GM11168 (cell line): ENCODE results near the gene LGI1.
"Not testable (repeated sequence)": the region's sequence is repeated elsewhere in the genome, so short reads cannot be mapped to it uniquely, and the experiment has no call there.

Experiments
- in situ Hi-C: fragments of 300-500 bp; cut with MboI; formaldehyde crosslinking; loops from one replicate; pipeline ENCODE4 v1.12.0; 2022; ENCODE audit warnings: low sequenced_read_pairs; ENCODE audit not compliant: unreplicated experiment

LGI1 gene

GRCh38 chr10:93799155-93799708, 41.5 kb downstream of the LGI1 start:
- in situ Hi-C loops = no loop called here

GRCh38 chr10:93804200-93804599, 46.5 kb downstream of the LGI1 start:
- in situ Hi-C loops = no loop called here

- in situ Hi-C loops = no loop called here
Observed at GRCh38 chr10:93806903-93807302, 49.2 kb downstream of the LGI1 start.

GRCh38 chr10:93807371-93807770, 49.6 kb downstream of the LGI1 start:
- in situ Hi-C loops = no loop called here

GRCh38 chr10:93812659-93813338, 55.1 kb downstream of the LGI1 start:
- in situ Hi-C loops = loop anchor here (5.0 kb wide), 1 partner anchor 110 kb away; the partner anchor contains the start of gene FRA10AC1

GRCh38 chr10:93813507-93814465, 56.0 kb downstream of the LGI1 start:
- in situ Hi-C loops = loop anchor here (5.0 kb wide), 1 partner anchor 111 kb away; the partner anchor contains the start of gene FRA10AC1

GRCh38 chr10:93815304-93816096, 57.8 kb downstream of the LGI1 start:
- in situ Hi-C loops = no loop called here

- in situ Hi-C loops = no loop called here
Observed at GRCh38 chr10:93816123-93816747, 58.5 kb downstream of the LGI1 start.

- in situ Hi-C loops = no loop called here
Observed at GRCh38 chr10:93818086-93818485, 60.4 kb downstream of the LGI1 start.

GRCh38 chr10:93819520-93819919, 61.8 kb downstream of the LGI1 start:
- in situ Hi-C loops = no loop called here

GRCh38 chr10:93820434-93820833, 62.7 kb downstream of the LGI1 start:
- in situ Hi-C loops = loop anchor here (5.0 kb wide), 1 partner anchor 42 kb away; no protein-coding TSS in a partner anchor

GRCh38 chr10:93821051-93821772, 63.5 kb downstream of the LGI1 start:
- in situ Hi-C loops = loop anchor here (5.0 kb wide), 1 partner anchor 41 kb away; no protein-coding TSS in a partner anchor

GRCh38 chr10:93826355-93826754, 68.6 kb downstream of the LGI1 start:
- in situ Hi-C loops = no loop called here

GRCh38 chr10:93827056-93827804, 69.5 kb downstream of the LGI1 start:
- in situ Hi-C loops = no loop called here

GRCh38 chr10:93831065-93831464, 73.3 kb downstream of the LGI1 start:
- in situ Hi-C loops = not testable (repeated sequence)

- in situ Hi-C loops = no loop called here
Observed at GRCh38 chr10:93835770-93836169, 78.0 kb downstream of the LGI1 start.

- in situ Hi-C loops = no loop called here
Observed at GRCh38 chr10:93837822-93838221, 80.1 kb downstream of the LGI1 start.

- in situ Hi-C loops = no loop called here
Observed at GRCh38 chr10:93838278-93838677, 80.5 kb downstream of the LGI1 start.
